Esophagus squamous epithelium (tissue), 5 donors: ENCODE results near the gene EBF4. TPM values are rescaled to one million over a fixed set of nuclear protein-coding genes. Genes with fewer than 3 reads are reported as not detected.

Experiments
- DNase-seq: peaks from one replicate; lab custom pipeline; 2025; lab: John Stamatoyannopoulos, UW
- H3K27ac ChIP-seq, 4 donors: fragments of 200-600 bp; sonication (generic); one replicate each; pipeline ENCODE4 v1.5.1; 2016 to 2019; ENCODE audit warnings: mild to moderate bottlenecking in 1 of 4
- H3K27me3 ChIP-seq, 4 donors: fragments of 200-600 bp; sonication (generic); 1 replicate in 3 of 4; 2 replicates in 1 of 4; pipeline versions ENCODE4 v1.5.1 to v1.6.0; 2017 to 2021; ENCODE audit warnings: antibody characterized with exemption in 1 of 4
- H3K36me3 ChIP-seq, 3 donors: fragments of 200-600 bp; sonication (generic); one replicate each; pipeline ENCODE4 v1.5.1; 2016 to 2019
- H3K4me1 ChIP-seq, 3 donors: fragments of 200-600 bp; sonication (generic); one replicate each; pipeline ENCODE4 v1.5.1; 2017 to 2019
- H3K4me3 ChIP-seq, 4 donors: fragments of 200-600 bp; sonication (generic); 1 replicate in 3 of 4; 2 replicates in 1 of 4; pipeline ENCODE4 v1.5.1; 2016 to 2019; ENCODE audit warnings: mild to moderate bottlenecking in 2 of 4, moderate library complexity in 1 of 4
- H3K9me3 ChIP-seq, 3 donors: fragments of 200-600 bp; sonication (generic); one replicate each; pipeline ENCODE4 v1.5.1; 2016 to 2019
- POLR2A ChIP-seq, 4 donors: fragments of 450-650 bp; IDR thresholded peaks; one replicate each; pipeline ENCODE4 v1.6.1; 2017; ENCODE audit warnings: antibody characterized with exemption in 4 of 4, mild to moderate bottlenecking in 4 of 4, moderate library complexity in 3 of 4
- WGBS, 2 donors: methylation state at CpG; one replicate each; pipeline ENCODE4 v1.1.5; 2018; 5-methylcytosine and 5-hydroxymethylcytosine counted together
- intact Hi-C: fragments of 100-400 bp; cut with DNase I; formaldehyde crosslinking; loops from one replicate; pipeline ENCODE4 v1.15.0; 2022
- total RNA-seq, 4 donors: library from RNA; depleted of rRNA; stranded (reverse); fragments of >200 nt; gene quantifications; one replicate each; pipeline ENCODE4 v1.1.0, GENCODE V29; 2016
- TF ChIP-seq, protein P1 (sequence below), 6 experiments: fragments of 450-650 bp in 4 of 6; fragments of 200-600 bp in 2 of 6; sonication (generic) in 2 of 6; IDR thresholded peaks; one replicate each; pipeline ENCODE4 v1.5.1; 2016 to 2019; ENCODE audit warnings: antibody characterized with exemption in 6 of 6, mild to moderate bottlenecking in 4 of 6, moderate library complexity in 4 of 6
- donor health status: DM: yes; HTN: yes; CAD: no.

Gene EBF4
- total RNA-seq, 4 donors from 2014 or later = 3.2 to 10.4 (median 7.2) TPM

DNA sequence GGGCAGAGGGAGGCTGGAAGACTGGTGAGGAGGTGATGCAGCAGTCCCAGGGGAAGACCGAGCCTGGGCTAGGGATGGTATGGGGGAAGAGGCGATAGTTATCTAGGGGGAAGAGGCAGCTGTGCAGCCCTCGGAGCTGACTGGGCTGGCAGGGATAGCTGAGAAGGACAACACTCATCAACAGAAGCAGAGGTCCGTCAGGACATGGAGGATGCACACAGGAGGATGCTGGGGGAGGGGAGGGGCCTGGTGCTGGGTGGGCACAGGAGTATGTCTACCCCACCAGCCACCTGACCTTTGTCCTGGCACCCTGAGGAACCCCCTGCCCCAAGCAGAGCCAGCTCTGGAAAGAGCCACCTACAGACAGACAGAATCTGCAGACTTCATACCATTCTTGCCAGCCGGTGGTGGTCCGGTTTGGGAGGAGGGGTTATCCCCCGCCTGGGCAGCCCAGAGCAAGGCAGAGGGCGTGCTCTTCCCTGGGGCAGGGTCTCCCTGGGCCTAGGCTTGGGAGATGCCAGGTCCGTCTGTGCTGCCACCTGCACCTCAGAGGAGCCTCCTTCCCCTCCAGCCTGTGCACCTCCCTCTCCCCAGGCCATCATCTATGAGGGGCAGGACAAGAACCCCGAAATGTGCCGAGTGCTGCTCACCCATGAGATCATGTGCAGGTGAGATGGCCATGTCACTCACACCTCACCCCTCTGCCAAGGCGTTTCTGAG is 14.9 kb downstream of the EBF4 start:
- no peak for TF ChIP-seq POLR2A (IDR thresholded peaks at IDR 0.05)
- TF ChIP-seq, protein P1, sequence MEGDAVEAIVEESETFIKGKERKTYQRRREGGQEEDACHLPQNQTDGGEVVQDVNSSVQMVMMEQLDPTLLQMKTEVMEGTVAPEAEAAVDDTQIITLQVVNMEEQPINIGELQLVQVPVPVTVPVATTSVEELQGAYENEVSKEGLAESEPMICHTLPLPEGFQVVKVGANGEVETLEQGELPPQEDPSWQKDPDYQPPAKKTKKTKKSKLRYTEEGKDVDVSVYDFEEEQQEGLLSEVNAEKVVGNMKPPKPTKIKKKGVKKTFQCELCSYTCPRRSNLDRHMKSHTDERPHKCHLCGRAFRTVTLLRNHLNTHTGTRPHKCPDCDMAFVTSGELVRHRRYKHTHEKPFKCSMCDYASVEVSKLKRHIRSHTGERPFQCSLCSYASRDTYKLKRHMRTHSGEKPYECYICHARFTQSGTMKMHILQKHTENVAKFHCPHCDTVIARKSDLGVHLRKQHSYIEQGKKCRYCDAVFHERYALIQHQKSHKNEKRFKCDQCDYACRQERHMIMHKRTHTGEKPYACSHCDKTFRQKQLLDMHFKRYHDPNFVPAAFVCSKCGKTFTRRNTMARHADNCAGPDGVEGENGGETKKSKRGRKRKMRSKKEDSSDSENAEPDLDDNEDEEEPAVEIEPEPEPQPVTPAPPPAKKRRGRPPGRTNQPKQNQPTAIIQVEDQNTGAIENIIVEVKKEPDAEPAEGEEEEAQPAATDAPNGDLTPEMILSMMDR (IDR thresholded peaks at IDR 0.05) = no peak

DNA sequence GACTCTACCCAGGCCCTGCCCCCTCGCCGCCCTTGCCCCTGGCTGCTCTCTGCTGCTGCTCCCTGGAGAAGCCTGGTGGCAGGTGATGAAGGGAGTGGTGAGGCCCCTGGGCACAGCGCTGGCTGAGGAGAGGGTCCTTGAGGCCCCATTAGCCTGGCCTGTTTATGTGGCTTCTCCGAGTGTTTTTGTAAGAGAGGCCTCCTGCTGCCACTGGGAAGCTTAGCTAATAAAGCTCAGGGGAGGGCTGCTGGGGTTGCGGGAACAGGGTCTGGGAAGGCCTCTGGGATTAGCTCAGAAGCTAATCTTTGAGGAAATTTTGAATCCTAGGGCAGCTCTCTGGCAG is 15.5 kb downstream of the EBF4 start:
- H3K36me3 ChIP-seq = no peaks in the 10 kb centered on the region
- WGBS, 2 donors = 96 to 100% methylated on average over 1 to 4 of the region's 5 CpGs
- H3K27me3 ChIP-seq = peaks cover 0 to 10% (median 0%) of the 10 kb centered on the region in 4 donors
- H3K4me3 ChIP-seq = no peak overlapping the region
- H3K27ac ChIP-seq = no peak overlapping the region
- DNase-seq = no peak
- TF ChIP-seq POLR2A (IDR thresholded peaks at IDR 0.05) = no peak
- H3K4me1 ChIP-seq = no peaks in the 10 kb centered on the region
- H3K9me3 ChIP-seq = no peaks in the 10 kb centered on the region
- intact Hi-C loops = no loop called here

More for the DNA sequence above, 14.9 kb downstream of the EBF4 start:
- Histone ChIP-seq H3K27ac (no peak overlapping the region), H3K27me3 (peaks cover 0 to 10% (median 0%) of the 10 kb centered on the region in 4 donors), H3K4me3 (no peak overlapping the region), H3K9me3 (no peaks in the 10 kb centered on the region), H3K36me3 (no peaks in the 10 kb centered on the region), H3K4me1 (no peaks in the 10 kb centered on the region)
- intact Hi-C loops = no loop called here
- DNase-seq = no peak
- 64 to 76% methylated on average over 4 to 8 of the region's 12 CpGs for WGBS, 2 donors

DNA sequence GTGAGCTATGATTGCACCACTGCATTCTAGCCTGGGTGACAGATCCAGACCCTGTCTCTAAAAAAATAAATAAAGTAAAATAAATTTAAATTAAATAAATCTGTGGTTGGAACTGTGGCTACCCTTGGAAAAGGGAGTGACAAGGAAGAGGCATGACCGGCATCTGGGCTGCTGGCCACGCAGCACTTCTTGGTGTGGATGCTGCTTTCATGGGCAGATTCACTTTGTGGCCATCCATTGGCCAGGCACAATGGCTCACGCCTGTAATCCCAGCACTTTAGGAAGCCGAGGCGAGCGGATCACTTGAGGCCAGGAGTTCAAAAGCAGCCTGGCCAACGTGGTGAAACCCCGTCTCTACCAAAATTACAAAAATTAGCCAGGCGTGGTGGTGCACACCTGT is 16.1 kb downstream of the EBF4 start:
- no peak for DNase-seq
- no peaks in the 10 kb centered on the region for H3K9me3 ChIP-seq
- TF ChIP-seq, protein P1 (IDR thresholded peaks at IDR 0.05) = no peak
- TF ChIP-seq POLR2A (IDR thresholded peaks at IDR 0.05) = no peak
- no peak overlapping the region for H3K4me3 ChIP-seq
- intact Hi-C loops = no loop called here
- no peaks in the 10 kb centered on the region for H3K4me1 ChIP-seq
- H3K36me3 ChIP-seq = no peaks in the 10 kb centered on the region
- H3K27me3 ChIP-seq = peaks cover 0 to 10% (median 0%) of the 10 kb centered on the region in 4 donors
- no peak overlapping the region for H3K27ac ChIP-seq
- WGBS, 2 donors = 89 to 91% methylated on average over 5 to 9 of the region's 9 CpGs

DNA sequence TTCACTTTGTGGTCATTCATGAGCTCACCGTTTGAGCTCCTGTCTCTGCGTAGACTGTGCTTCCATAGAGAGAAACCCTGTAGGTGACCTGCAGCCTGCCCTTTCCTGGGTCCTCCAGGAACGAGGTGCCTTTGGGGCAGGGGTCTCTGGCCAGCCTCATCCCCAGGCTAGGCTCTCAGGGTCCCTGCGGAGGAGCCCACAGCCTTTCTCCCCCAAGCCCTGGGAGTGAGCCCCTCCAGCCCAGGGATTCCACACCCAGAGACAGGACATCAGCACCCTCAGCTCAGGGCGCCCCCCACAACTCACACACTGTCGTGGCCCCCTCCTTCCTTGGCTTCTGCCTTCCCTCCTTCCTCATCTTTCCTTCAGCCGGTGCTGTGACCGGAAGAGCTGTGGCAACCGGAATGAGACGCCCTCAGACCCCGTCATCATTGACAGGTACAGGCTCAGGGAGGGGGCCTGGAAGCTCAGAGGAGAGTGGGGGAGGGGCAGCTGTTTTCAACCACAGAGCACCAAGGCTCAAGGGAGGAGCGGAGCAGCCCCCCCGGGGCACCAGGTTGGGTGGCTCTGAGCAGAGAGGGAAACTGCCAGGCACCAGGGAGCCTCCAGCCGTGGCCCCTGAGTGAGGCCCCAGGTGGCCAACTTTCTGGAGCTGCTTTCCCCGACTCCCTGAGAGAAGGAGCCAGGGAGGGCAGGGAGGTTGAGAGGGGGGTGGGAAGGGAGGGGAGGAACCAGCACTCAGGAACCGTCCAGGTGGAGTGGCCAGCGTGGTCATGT is 16.8 kb downstream of the EBF4 start:
- DNase-seq = no peak
- WGBS, 2 donors = 48 to 76% methylated on average over 3 to 5 of the region's 17 CpGs
- H3K27ac ChIP-seq = no peak overlapping the region
- H3K36me3 ChIP-seq = no peaks in the 10 kb centered on the region
- H3K9me3 ChIP-seq = no peaks in the 10 kb centered on the region
- no peak overlapping the region for H3K4me3 ChIP-seq
- intact Hi-C loops = no loop called here
- H3K4me1 ChIP-seq = no peaks in the 10 kb centered on the region
- TF ChIP-seq, protein P1 (IDR thresholded peaks at IDR 0.05) = no peak
- no peak for TF ChIP-seq POLR2A (IDR thresholded peaks at IDR 0.05)
- H3K27me3 ChIP-seq = peaks cover 0 to 10% (median 0%) of the 10 kb centered on the region in 4 donors

DNA sequence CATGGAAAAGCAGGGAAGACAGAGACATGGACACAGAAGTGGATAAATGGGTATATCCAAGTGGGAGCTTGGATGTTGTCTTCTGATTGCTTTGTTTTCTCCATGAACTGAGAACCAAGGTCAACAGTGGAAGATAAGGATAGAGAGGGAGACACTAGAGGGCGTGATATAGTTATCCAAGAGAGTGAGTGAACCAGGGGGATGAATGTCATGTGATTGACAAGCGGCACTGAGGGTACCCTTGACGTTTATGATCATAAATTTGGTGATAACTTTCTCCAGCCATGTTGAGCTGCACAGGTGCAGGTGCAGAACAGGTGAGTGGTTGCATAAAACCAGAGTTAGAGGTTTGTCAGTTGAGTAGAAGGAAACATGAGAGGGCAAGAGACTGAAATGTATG is 20.7 kb downstream of the EBF4 start:
- DNase-seq = no peak
- no peaks in the 10 kb centered on the region for H3K36me3 ChIP-seq
- WGBS, 2 donors = 13 to 26% methylated on average over 3 of the region's 3 CpGs
- H3K4me3 ChIP-seq = no peak overlapping the region
- H3K27me3 ChIP-seq = peaks cover 0 to 10% (median 0%) of the 10 kb centered on the region in 4 donors
- H3K4me1 ChIP-seq = no peaks in the 10 kb centered on the region
- H3K9me3 ChIP-seq = no peaks in the 10 kb centered on the region
- intact Hi-C loops = no loop called here
- TF ChIP-seq, protein P1 (IDR thresholded peaks at IDR 0.05) = peak in 3 of 6 experiments; percentile 10 to 40 (median 12)
- TF ChIP-seq POLR2A (IDR thresholded peaks at IDR 0.05) = no peak
- H3K27ac ChIP-seq = no peak overlapping the region
